MG63 (cell line): ENCODE measurements around the gene PCDHA1. TPM values are rescaled to one million over a fixed set of nuclear protein-coding genes. Genes with fewer than 3 reads are reported as not detected.
A peak's percentile ranks its signal among the peaks of the same experiment; 100 is the strongest.
"Not testable (repeated sequence)": the region's sequence is repeated elsewhere in the genome, so short reads cannot be mapped to it uniquely, and the experiment has no call there.

Source experiments
- DNase-seq: peaks from one replicate; pipeline ENCODE4 v3.0.0-alpha.2; 2020
- H3K27me3 ChIP-seq: fragments of 250-450 bp; sonication (Bioruptor Pico); 2 replicates; pipeline ENCODE4 v1.5.1; 2020; ENCODE audit warnings: mild to moderate bottlenecking, moderate library complexity
- H3K36me3 ChIP-seq: fragments of 250-450 bp; sonication (Bioruptor Pico); 2 replicates; pipeline ENCODE4 v1.5.1; 2020; ENCODE audit warnings: mild to moderate bottlenecking, moderate library complexity
- H3K4me3 ChIP-seq: fragments of 250-450 bp; sonication (Bioruptor Pico); 2 replicates; pipeline ENCODE4 v1.5.1; 2020; ENCODE audit warnings: mild to moderate bottlenecking, moderate library complexity
- H3K9me3 ChIP-seq: fragments of 250-450 bp; sonication (Bioruptor Pico); 2 replicates; pipeline ENCODE4 v1.5.1; 2020; ENCODE audit warnings: mild to moderate bottlenecking, moderate library complexity
- total RNA-seq: library from RNA; depleted of rRNA; stranded (reverse); fragments of >200 nt; shearing (Covaris generic); gene quantifications from 2 replicates; pipeline ENCODE4 v1.2.3, GENCODE V29; 2014; ENCODE audit warnings: low replicate concordance

PCDHA1 gene
- total RNA-seq, 1 experiment from 2014 or later = not detected

DNA sequence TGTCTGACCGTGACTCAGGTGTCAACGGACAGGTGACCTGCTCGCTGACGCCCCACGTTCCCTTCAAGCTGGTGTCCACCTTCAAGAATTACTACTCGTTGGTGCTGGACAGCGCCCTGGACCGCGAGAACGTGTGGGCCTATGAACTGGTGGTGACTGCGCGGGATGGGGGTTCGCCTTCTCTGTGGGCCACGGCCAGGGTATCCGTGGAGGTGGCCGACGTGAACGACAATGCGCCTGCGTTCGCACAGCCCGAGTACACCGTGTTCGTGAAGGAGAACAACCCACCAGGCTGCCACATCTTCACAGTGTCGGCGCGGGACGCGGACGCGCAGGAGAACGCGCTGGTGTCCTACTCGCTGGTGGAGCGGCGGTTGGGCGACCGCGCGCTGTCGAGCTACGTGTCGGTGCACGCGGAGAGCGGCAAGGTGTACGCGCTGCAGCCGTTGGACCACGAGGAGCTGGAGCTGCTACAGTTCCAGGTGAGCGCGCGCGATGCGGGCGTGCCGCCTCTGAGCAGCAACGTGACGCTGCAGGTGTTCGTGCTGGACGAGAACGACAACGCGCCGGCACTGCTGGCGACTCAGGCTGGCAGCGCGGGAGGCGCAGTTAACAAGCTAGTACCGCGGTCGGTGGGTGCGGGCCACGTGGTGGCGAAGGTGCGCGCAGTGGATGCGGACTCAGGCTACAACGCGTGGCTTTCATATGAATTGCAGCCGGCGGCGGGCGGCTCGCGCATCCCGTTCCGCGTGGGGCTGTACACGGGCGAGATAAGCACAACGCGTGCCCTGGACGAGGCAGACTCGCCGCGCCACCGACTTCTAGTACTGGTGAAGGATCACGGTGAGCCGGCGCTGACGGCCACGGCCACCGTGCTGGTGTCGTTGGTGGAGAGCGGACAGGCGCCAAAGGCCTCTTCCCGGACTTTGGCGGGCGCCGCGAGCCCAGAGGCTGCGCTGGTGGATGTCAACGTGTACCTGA is 84.6 kb downstream of the PCDHA1 start:
- Histone ChIP-seq H3K4me3 (no peak overlapping the region), H3K27me3 (peaks cover 4% of the 10 kb centered on the region), H3K36me3 (no peaks in the 10 kb centered on the region), H3K9me3 (no peaks in the 10 kb centered on the region)
- no peak for DNase-seq

DNA sequence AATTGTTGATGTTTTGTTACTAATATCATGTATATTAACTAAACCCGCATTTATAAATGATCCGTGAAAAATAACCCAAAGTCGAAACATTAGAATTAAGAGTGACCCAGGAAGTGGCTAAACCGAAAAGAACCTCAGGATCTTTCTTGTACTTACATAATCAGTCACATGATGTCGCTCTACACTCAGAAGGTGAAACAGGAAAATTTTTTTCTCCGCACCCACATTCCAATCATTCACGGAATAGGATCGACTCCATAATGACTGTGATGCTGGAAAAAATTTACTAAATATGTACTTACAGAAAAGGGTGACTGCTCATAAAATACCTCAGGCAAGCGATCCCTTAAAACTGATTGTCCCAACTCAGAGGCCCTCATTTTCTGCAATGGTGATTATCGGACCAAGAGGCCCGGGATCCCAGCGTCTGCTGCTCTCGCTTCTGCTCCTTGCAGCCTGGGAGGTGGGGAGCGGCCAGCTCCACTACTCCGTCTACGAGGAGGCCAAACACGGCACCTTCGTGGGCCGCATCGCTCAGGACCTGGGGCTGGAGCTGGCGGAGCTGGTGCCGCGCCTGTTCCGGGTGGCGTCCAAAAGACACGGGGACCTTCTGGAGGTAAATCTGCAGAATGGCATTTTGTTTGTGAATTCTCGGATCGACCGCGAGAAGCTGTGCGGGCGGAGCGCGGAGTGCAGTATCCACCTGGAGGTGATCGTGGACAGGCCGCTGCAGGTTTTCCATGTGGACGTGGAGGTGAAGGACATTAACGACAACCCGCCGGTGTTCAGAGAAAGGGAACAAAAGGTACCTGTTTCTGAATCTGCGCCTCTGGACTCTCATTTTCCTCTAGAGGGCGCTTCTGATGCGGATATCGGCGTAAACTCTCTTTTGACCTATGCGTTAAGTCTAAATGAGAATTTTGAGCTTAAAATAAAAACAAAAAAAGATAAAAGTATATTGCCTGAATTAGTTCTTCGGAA is 89.4 kb downstream of the PCDHA1 start, which contains the start of gene PCDHA12:
Gene PCDHA12, plus strand, starts transcription at position 224 of the 981 bp plus-strand sequence. Its CDS starts 165 bp downstream, at position 389.
- Histone ChIP-seq H3K9me3 (no peaks in the 10 kb centered on the region), H3K27me3 (no peaks in the 10 kb centered on the region; the same call in 1 of the 2 replicates), H3K4me3 (no peak within 1 kb of the TSS), H3K36me3 (no peaks in the 10 kb centered on the region)
- DNase-seq = no peak

DNA sequence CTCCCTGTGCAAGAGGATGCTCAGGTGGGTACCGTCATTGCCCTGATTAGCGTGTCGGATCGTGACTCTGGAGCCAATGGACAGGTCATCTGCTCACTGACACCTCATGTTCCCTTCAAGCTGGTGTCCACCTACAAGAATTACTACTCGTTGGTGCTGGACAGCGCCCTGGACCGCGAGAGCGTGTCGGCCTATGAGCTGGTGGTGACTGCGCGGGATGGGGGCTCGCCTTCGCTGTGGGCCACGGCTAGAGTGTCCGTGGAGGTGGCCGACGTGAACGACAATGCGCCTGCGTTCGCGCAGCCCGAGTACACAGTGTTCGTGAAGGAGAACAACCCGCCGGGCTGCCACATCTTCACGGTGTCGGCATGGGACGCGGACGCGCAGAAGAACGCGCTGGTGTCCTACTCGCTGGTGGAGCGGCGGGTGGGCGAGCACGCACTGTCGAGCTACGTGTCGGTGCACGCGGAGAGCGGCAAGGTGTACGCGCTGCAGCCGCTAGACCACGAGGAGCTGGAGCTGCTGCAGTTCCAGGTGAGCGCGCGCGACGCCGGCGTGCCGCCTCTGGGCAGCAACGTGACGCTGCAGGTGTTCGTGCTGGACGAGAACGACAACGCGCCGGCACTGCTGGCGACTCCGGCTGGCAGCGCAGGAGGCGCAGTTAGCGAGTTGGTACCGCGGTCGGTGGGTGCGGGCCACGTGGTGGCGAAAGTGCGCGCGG is 90.8 kb downstream of the PCDHA1 start:
- H3K4me3 ChIP-seq, H3K9me3 ChIP-seq, H3K36me3 ChIP-seq, H3K27me3 ChIP-seq, DNase-seq: not testable (repeated sequence)

DNA sequence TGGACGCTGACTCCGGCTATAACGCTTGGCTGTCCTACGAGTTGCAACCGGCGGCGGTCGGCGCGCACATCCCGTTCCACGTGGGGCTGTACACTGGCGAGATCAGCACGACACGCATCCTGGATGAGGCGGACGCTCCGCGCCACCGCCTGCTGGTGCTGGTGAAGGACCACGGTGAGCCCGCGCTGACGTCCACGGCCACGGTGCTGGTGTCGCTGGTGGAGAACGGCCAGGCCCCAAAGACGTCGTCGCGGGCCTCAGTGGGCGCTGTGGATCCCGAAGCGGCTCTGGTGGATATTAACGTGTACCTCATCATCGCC is 91.3 kb downstream of the PCDHA1 start:
- no peak for DNase-seq
- no peak overlapping the region for H3K4me3 ChIP-seq
- H3K27me3 ChIP-seq = no peaks in the 10 kb centered on the region; the same call in 1 of the 2 replicates
- no peaks in the 10 kb centered on the region for H3K9me3 ChIP-seq
- H3K36me3 ChIP-seq = no peaks in the 10 kb centered on the region

DNA sequence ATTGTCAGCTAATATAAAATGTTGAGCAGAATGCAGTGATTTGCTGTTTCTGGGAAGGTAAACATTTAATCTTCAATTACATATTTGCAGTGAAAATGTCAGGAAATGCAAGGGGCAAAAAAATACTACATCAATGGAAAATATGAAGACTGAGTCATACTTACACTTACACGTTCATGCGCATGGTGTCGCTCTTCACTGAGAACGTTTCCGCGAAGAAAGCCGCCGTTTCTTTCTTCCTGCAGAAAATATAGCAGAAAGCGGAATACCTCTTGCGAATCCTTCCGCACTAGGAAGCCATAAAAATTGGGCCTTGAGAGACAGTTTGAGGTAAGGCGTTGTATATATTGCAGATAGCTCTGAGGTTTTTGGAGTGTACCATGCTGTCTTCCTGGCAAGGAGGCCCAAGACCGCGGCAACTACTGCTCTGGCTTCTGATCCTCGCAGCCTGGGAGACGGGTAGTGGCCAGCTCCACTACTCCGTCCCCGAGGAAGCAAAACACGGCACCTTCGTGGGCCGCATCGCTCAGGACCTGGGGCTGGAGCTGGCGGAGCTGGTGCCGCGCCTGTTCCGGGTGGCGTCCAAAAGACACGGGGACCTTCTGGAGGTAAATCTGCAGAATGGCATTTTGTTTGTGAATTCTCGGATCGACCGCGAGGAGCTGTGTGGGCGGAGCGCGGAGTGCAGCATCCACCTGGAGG is 96.1 kb downstream of the PCDHA1 start, which contains the start of gene PCDHA13:
Gene PCDHA13, plus strand, starts transcription at position 236 of the 702 bp plus-strand sequence. Its CDS starts 145 bp downstream, at position 381.
- no peak within 1 kb of the TSS for H3K4me3 ChIP-seq
- H3K27me3 ChIP-seq = no peaks in the 10 kb centered on the region
- no peaks in the 10 kb centered on the region for H3K9me3 ChIP-seq
- no peak for DNase-seq
- H3K36me3 ChIP-seq = no peaks in the 10 kb centered on the region

DNA sequence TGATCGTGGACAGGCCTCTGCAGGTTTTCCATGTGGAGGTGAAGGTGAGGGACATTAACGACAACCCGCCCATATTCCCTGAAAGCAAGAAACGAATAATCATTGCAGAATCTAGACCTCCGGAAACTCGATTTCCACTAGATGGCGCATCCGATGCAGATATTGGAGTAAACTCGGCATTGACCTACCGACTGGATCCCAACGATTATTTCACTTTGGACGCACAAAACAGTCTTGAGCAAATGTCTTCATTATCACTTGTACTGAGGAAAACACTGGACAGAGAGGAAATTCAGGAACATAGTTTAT is 96.6 kb downstream of the PCDHA1 start:
- H3K36me3 ChIP-seq = no peaks in the 10 kb centered on the region
- no peaks in the 10 kb centered on the region for H3K9me3 ChIP-seq
- DNase-seq = no peak
- H3K27me3 ChIP-seq = peaks cover 2% of the 10 kb centered on the region; the same call in 1 of the 2 replicates
- no peak overlapping the region for H3K4me3 ChIP-seq

DNA sequence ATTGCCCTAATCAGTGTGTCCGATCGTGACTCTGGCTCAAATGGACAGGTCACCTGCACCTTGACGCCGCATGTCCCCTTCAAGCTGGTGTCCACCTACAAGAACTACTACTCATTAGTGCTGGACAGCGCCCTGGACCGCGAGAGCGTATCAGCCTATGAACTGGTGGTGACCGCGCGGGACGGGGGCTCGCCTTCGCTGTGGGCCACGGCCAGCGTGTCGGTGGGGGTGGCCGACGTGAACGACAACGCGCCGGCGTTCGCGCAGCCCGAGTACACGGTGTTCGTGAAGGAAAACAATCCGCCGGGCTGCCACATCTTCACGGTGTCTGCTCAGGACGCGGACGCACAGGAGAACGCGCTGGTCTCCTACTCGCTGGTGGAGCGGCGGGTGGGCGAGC is 97.4 kb downstream of the PCDHA1 start:
- no peak for DNase-seq
- Histone ChIP-seq H3K27me3 (peaks cover 4% of the 10 kb centered on the region; the same call in 1 of the 2 replicates), H3K9me3 (no peaks in the 10 kb centered on the region), H3K36me3 (no peaks in the 10 kb centered on the region), H3K4me3 (no peak overlapping the region)

DNA sequence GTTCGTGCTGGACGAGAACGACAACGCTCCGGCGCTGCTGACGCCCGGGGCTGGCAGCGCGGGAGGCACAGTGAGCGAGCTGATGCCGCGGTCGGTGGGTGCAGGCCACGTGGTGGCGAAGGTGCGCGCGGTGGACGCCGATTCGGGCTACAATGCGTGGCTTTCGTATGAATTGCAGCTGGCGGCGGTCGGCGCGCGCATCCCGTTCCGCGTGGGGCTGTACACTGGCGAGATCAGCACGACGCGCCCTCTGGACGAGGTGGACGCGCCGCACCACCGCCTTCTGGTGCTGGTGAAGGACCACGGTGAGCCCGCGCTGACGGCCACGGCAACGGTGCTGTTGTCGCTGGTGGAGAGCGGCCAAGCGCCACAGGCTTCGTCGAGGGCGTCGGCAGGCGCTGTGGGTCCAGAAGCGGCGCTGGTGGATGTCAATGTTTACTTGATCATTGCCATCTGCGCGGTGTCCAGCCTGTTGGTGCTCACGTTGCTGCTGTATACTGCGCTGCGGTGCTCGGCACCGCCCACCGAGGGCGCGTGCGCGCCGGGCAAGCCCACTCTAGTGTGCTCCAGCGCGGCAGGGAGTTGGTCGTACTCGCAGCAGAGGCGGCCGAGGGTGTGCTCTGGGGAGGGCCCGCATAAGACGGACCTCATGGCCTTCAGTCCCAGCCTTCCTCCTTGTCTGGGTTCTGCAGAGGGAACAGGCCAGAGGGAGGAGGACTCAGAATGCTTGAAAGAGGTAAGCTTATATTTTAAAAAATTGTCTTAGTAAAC is 98.2 kb downstream of the PCDHA1 start:
- Histone ChIP-seq H3K9me3 (no peaks in the 10 kb centered on the region), H3K27me3 (peaks cover 4% of the 10 kb centered on the region; the same call in 1 of the 2 replicates), H3K4me3 (no peak overlapping the region), H3K36me3 (no peaks in the 10 kb centered on the region)
- DNase-seq = no peak

DNA sequence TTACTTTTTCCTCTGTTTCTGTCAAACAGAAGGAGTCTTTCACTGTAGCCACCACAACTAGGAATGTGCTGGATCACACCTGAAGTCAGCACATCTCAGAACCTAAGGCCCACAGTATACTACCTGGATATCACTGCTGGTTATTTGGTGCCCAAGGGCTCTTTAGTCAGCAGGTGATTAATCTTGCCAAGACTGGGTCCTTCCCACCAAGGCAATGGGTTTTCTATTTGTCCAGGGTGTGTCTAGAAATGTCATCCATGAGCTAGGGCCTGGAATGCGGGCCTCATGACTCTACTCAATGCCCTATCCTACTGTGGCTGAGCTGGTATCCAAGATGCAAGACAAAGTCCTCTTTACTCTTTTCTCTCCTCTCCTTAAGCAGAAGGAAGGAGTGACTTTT is 130.4 kb downstream of the PCDHA1 start:
- Histone ChIP-seq H3K27me3 (peaks cover 2% of the 10 kb centered on the region; the same call in 1 of the 2 replicates), H3K9me3 (peaks cover 5% of the 10 kb centered on the region), H3K36me3 (no peaks in the 10 kb centered on the region), H3K4me3 (no peak overlapping the region)
- DNase-seq = no peak

DNA sequence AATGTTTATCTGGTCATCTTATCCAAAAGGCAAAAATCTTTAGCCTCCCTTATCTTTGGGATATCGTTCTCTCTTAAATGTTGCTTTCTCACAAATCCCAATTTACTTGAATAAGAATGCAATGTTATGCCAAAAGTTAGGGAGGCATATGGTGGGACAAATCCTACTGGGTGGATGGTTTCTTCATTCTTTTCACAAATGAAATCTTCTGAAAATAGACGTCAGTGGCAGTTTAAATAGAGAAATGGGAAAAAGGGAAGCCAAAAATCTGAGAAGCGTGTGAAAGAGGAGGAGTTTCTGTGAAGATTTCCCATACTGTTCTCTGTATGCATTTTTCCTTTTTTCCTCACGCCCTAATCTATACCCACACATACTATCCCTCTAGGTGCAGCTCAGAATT is 137.7 kb downstream of the PCDHA1 start:
- Histone ChIP-seq H3K4me3 (no peak overlapping the region), H3K36me3 (no peaks in the 10 kb centered on the region), H3K9me3 (peaks cover 2% of the 10 kb centered on the region), H3K27me3 (peaks cover 41% of the 10 kb centered on the region)
- DNase-seq = no peak

DNA sequence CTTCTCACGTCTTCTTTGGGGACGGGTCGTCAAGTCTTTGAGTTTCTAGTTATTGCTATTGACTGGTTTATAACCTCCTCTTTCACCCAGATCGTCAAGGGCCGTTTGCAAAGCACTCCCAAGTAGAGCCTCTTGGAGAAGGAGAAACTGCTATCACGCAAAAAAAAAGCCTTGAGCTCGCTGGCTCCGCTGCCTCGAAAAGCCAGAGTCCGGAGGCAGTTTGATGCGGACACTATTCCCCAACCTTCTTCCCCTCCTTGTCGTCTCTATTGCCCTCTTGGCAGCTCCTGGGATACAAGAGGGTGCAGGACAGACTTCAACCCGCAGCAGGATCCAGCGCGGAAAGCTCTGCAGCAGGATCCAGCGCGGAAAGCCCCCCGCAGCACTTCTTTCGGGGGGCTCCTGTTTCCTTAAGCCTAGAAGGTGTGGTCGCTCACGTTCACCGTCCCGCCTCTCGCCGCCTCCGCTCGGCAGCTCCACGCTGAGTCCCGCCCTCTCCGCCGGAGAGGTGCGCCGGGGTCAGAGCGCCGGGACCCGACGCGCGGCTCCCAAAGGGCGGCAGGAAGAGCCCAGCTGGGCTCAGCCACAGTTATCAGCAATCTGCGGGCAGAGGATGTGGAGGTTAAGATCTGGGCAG is 140.0 kb downstream of the PCDHA1 start, which contains the start of gene PCDHAC1:
Gene PCDHAC1, plus strand, starts transcription at position 494 of the 637 bp plus-strand sequence. CDS start 594 bp downstream, outside the sequence.
- H3K27me3 ChIP-seq = peaks cover 39% of the 10 kb centered on the region
- peak within 1 kb of the TSS; percentile 36 for H3K4me3 ChIP-seq
- H3K36me3 ChIP-seq = no peaks in the 10 kb centered on the region
- no peak for DNase-seq
- H3K9me3 ChIP-seq = peaks cover 2% of the 10 kb centered on the region

DNA sequence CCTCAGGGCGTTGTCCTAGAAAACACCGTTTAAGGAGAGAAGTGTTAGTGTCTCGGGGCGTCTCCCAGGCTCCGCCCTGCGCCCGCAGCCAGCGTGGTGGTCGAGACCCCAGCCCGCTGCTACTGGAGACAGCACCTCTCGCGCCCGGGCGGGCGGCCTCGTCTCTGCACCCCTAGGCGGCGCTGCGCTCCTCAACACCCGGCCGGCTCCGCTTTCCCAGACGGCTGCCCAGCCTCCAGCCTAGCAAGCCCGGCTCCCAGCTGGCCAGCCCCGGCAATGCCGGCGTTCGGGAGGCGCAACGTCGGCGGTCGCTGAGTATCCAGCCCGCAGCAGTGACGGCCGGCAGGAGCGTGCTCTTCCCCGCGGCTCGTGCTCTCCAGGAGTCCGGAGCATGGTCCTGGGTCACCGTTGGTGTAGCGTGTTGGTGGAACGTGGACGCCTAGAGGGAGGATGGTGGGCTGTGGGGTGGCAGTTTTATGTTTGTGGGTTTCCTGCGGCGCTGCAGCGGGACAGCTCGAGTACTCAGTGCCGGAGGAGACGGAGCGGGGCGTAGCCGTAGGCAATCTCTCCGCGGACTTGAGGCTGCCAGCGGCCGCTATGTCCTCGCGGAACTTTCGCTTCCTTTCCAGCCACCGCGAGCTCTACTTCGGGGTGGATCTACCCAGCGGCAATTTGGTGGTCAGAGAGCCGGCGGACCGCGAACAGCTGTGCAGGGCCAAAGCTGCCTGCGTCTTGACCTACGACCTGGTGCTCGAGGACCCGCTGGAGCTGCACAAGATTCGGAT is 140.7 kb downstream of the PCDHA1 start:
- Histone ChIP-seq H3K9me3 (peaks cover 2% of the 10 kb centered on the region), H3K27me3 (peaks cover 39% of the 10 kb centered on the region), H3K36me3 (no peaks in the 10 kb centered on the region), H3K4me3 (peak overlapping the region; percentile 36)
- peak; percentile 81 for DNase-seq

DNA sequence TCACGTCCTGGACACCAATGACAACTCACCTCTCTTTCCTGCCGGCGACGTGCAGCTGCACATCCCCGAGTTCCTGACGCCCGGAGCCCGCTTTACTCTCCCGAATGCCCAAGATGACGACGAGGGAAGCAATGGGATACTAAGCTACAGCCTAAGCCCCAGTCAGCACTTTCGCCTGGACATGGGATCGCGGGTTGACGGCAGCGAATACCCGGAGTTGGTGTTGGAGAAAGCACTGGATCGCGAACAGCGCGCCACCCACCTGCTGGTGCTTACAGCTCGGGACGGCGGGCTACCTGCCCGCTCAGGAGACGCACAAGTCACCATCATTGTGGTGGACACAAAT is 141.3 kb downstream of the PCDHA1 start:
- Histone ChIP-seq H3K27me3 (peaks cover 40% of the 10 kb centered on the region), H3K4me3 (peak overlapping the region; percentile 36), H3K9me3 (peaks cover 2% of the 10 kb centered on the region), H3K36me3 (no peaks in the 10 kb centered on the region)
- no peak for DNase-seq

DNA sequence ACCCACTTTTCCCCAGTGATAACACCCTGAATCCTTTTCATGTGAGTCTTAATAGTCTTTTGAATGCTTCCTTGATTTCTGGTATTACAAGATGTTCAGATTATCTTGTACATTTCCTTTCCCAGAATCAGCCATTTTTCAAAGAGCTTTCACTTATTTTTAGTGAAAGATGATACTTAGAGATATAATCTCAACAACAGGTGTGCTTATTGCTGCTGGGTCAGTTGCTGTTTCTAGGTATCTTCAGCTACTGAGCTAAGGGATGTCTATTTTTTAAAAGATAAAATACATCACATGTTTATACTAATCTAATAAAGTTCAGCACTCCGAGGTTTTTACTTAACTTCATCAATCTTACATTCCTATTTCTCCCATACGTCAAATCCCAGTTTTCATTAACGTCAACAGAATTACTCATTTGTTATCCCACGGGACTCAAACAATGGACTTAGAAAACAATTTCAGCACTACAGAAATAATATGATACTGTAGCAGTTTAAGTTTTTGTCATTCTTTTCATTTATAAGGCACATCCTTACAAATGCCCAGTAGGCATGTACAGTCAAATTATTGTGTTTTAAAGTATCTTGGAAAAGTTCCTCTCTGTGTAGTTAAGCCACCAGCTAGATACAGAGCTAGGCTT is 149.1 kb downstream of the PCDHA1 start:
- H3K36me3 ChIP-seq = no peaks in the 10 kb centered on the region
- no peak overlapping the region for H3K4me3 ChIP-seq
- no peaks in the 10 kb centered on the region for H3K9me3 ChIP-seq
- no peak for DNase-seq
- H3K27me3 ChIP-seq = peaks cover 10% of the 10 kb centered on the region; the same call in 1 of the 2 replicates
